ENCODE measurements around the gene FAM168A. TPM values are rescaled to one million over a fixed set of nuclear protein-coding genes. Genes with fewer than 3 reads are reported as not detected.

FAM168A gene
- total RNA-seq, 2 donors from 2014 or later, result 30.9 to 40.8 TPM

GRCh38 chr11:73629907-73630306 lies 32.0 kb upstream of the FAM168A start:
- Histone ChIP-seq H3K27ac (no peak overlapping the region), H3K36me3 (no peaks in the 10 kb centered on the region), H3K27me3 (no peaks in the 10 kb centered on the region), H3K4me3 (no peak overlapping the region), H3K9me3 (no peaks in the 10 kb centered on the region), H3K4me1 (no peaks in the 10 kb centered on the region)
- no peak for DNase-seq (ENCODE audit: low spot score)
- no peak for TF ChIP-seq CTCF (IDR thresholded peaks at IDR 0.05)

- no peaks in the 10 kb centered on the region for H3K27me3 ChIP-seq
- DNase-seq (ENCODE audit: low spot score), result peak; percentile 88
- TF ChIP-seq CTCF (IDR thresholded peaks at IDR 0.05), result peak; percentile 84 to 93
- H3K27ac ChIP-seq, result no peak overlapping the region
- H3K36me3 ChIP-seq, result no peaks in the 10 kb centered on the region
- no peaks in the 10 kb centered on the region for H3K4me1 ChIP-seq
- H3K9me3 ChIP-seq, result no peaks in the 10 kb centered on the region
- no peak overlapping the region for H3K4me3 ChIP-seq
Measured at GRCh38 chr11:73625696-73626318, 27.9 kb upstream of the FAM168A start.

GRCh38 chr11:73623686-73624085 lies 25.8 kb upstream of the FAM168A start:
- Histone ChIP-seq H3K27me3 (no peaks in the 10 kb centered on the region), H3K27ac (no peak overlapping the region), H3K4me1 (no peaks in the 10 kb centered on the region), H3K9me3 (no peaks in the 10 kb centered on the region), H3K36me3 (no peaks in the 10 kb centered on the region), H3K4me3 (no peak overlapping the region)
- TF ChIP-seq CTCF (IDR thresholded peaks at IDR 0.05), result no peak
- no peak for DNase-seq (ENCODE audit: low spot score)

- H3K27ac ChIP-seq, result no peak overlapping the region
- no peak for TF ChIP-seq CTCF (IDR thresholded peaks at IDR 0.05)
- no peaks in the 10 kb centered on the region for H3K4me1 ChIP-seq
- no peak overlapping the region for H3K4me3 ChIP-seq
- H3K27me3 ChIP-seq, result no peaks in the 10 kb centered on the region
- no peaks in the 10 kb centered on the region for H3K9me3 ChIP-seq
- DNase-seq (ENCODE audit: low spot score), result no peak
- no peaks in the 10 kb centered on the region for H3K36me3 ChIP-seq
Measured at GRCh38 chr11:73622926-73623593, 25.1 kb upstream of the FAM168A start.

- TF ChIP-seq CTCF (IDR thresholded peaks at IDR 0.05), result no peak
- Histone ChIP-seq H3K4me3 (no peak overlapping the region), H3K4me1 (no peaks in the 10 kb centered on the region), H3K27me3 (no peaks in the 10 kb centered on the region), H3K9me3 (no peaks in the 10 kb centered on the region), H3K27ac (no peak overlapping the region), H3K36me3 (no peaks in the 10 kb centered on the region)
- no peak for DNase-seq (ENCODE audit: low spot score)
Measured at GRCh38 chr11:73614591-73614990, 16.7 kb upstream of the FAM168A start.
